ENCODE measurements around the gene DCAF6.

DCAF6 gene

GRCh38 chr1:167957710-167958109 is 21.2 kb downstream of the DCAF6 start:
- TF ChIP-seq, protein P1, sequence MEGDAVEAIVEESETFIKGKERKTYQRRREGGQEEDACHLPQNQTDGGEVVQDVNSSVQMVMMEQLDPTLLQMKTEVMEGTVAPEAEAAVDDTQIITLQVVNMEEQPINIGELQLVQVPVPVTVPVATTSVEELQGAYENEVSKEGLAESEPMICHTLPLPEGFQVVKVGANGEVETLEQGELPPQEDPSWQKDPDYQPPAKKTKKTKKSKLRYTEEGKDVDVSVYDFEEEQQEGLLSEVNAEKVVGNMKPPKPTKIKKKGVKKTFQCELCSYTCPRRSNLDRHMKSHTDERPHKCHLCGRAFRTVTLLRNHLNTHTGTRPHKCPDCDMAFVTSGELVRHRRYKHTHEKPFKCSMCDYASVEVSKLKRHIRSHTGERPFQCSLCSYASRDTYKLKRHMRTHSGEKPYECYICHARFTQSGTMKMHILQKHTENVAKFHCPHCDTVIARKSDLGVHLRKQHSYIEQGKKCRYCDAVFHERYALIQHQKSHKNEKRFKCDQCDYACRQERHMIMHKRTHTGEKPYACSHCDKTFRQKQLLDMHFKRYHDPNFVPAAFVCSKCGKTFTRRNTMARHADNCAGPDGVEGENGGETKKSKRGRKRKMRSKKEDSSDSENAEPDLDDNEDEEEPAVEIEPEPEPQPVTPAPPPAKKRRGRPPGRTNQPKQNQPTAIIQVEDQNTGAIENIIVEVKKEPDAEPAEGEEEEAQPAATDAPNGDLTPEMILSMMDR (IDR thresholded peaks at IDR 0.05; ENCODE audit: control insufficient read depth, insufficient read depth, low read depth, low read length, missing control alignments) = no peak
- H3K4me3 ChIP-seq (ENCODE audit: control insufficient read depth, low read depth, low read length) = no peak overlapping the region
- no peak for DNase-seq (ENCODE audit: low read depth)

DNA sequence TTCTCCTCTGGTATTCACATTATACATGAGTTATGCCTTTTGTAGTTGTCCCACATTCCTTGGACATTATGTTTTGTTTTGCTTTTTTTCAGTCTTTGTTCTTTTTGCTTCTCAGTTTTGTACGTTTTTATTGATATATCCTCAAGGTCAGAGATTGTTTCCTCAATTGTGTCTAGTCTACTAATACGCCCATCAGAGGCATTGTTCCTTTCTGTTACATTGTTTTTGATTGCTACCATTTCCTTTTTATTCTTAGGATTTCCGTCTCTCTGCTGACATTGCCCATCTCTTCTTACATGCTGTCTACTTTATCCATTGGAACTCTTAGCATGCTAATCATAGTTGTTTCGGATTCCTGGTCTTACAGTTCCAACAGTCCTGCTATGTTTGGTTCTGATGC is 28.2 kb downstream of the DCAF6 start:
- TF ChIP-seq, protein P1 (IDR thresholded peaks at IDR 0.05; ENCODE audit: control insufficient read depth, insufficient read depth, low read depth, low read length, missing control alignments) = no peak
- no peak overlapping the region for H3K4me3 ChIP-seq (ENCODE audit: control insufficient read depth, low read depth, low read length)
- DNase-seq (ENCODE audit: low read depth) = no peak

GRCh38 chr1:167966050-167966449 is 29.6 kb downstream of the DCAF6 start:
- no peak for DNase-seq (ENCODE audit: low read depth)
- TF ChIP-seq, protein P1 (IDR thresholded peaks at IDR 0.05; ENCODE audit: control insufficient read depth, insufficient read depth, low read depth, low read length, missing control alignments) = no peak
- H3K4me3 ChIP-seq (ENCODE audit: control insufficient read depth, low read depth, low read length) = no peak overlapping the region

GRCh38 chr1:167968569-167968968 is 32.1 kb downstream of the DCAF6 start:
- H3K4me3 ChIP-seq (ENCODE audit: control insufficient read depth, low read depth, low read length) = no peak overlapping the region
- DNase-seq (ENCODE audit: low read depth) = no peak
- TF ChIP-seq, protein P1 (IDR thresholded peaks at IDR 0.05; ENCODE audit: control insufficient read depth, insufficient read depth, low read depth, low read length, missing control alignments) = no peak

DNA sequence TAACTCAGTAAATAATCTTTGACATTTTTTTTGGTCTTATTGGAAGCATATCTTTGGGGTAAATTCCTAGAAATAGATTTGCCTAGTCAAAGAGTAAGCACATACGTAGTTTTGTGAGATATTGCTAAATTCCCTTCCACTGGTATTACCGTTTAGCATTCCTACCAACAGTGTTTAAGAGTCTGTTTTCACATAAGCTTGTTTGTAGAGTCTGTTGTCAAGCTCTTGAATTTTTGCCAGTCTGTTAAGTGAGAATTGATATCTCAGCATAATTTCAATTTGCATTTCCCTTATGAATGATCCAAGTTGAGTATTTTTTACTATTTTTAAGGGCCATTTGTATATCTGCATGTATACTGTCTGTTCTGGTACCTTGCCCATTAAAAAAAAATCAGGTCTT is 37.3 kb downstream of the DCAF6 start:
- DNase-seq (ENCODE audit: low read depth) = no peak
- TF ChIP-seq, protein P1 (IDR thresholded peaks at IDR 0.05; ENCODE audit: control insufficient read depth, insufficient read depth, low read depth, low read length, missing control alignments) = no peak
- no peak overlapping the region for H3K4me3 ChIP-seq (ENCODE audit: control insufficient read depth, low read depth, low read length)

GRCh38 chr1:167974698-167975097 is 38.2 kb downstream of the DCAF6 start:
- DNase-seq (ENCODE audit: low read depth) = no peak
- TF ChIP-seq, protein P1 (IDR thresholded peaks at IDR 0.05; ENCODE audit: control insufficient read depth, insufficient read depth, low read depth, low read length, missing control alignments) = no peak
- H3K4me3 ChIP-seq (ENCODE audit: control insufficient read depth, low read depth, low read length) = no peak overlapping the region

- DNase-seq (ENCODE audit: low read depth) = no peak
- TF ChIP-seq, protein P1 (IDR thresholded peaks at IDR 0.05; ENCODE audit: control insufficient read depth, insufficient read depth, low read depth, low read length, missing control alignments) = no peak
- H3K4me3 ChIP-seq (ENCODE audit: control insufficient read depth, low read depth, low read length) = no peak overlapping the region
Observed at GRCh38 chr1:167977245-167977644, 40.8 kb downstream of the DCAF6 start.

All from AG09309 (cell line).